NCI-H1930 (cell line): ENCODE data around the gene PLCB2.

Experiments used
- DNase-seq, 2 experiments: peaks; one replicate each; lab custom pipeline; 2025; lab: John Stamatoyannopoulos, UW

PLCB2 gene

DNA sequence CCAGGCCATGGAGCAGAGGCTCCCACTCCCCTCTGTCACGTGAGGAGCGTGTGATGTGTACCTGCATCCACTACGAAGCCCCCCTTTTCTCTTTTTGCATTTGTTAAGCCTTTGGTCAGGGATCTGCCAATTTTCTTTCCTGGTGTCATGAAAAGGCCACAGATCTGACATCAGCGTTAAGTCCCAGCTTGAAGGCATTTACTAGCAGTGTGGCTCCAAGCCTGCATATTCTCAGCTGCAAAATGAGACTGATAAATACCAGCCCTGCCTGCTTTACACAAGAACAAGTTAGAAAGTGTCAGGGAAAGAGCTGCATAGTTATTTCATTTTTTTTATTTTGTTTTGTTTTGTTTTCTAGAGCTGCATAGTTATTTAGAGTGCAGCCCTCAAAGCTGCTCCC is 22.6 kb downstream of the PLCB2 start:
- DNase-seq: no peak

DNA sequence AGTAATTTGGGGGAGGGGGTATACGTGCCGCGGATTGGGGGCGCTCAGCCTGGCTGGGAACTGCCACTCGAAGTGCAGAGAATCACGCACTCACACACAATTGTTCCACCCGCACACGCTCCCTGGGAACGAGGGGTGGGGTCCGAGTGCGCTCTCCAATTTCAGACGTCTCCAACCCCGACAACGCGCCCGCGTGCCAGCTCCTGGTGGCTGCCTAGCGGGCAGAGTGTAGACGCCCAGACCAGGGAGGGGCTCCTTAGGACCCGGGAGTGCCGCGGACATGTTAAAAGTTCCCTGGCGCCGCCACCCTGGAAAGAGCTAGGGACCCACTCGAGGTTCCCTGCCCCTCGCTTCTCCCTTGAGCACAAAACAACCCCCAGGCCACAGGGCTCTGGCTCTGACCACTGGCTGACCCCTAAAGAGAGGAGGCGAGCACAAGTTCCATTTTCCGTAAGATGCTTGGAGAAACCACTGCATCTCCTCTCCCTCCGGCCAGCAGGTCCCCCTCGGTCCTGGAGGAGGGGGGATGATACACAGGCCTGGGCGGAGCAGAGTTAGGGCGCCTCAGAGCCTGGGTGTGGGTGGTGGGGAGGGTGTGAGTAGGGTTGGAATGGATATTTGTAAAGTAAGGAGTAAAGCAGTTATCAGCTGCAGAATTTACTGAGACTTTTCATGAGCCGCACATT is 24.0 kb downstream of the PLCB2 start:
- DNase-seq: no peak

GRCh38 chr15:40282869-40283614 is 24.7 kb downstream of the PLCB2 start, which contains the start of gene ANKRD63:
Gene ANKRD63, minus strand, starts transcription at chr15:40283064. Its CDS starts 478 bp downstream, at chr15:40282586.
- DNase-seq: peak in 1 of 2 experiments; percentile 30

GRCh38 chr15:40282147-40282868 is 25.4 kb downstream of the PLCB2 start:
- peak; percentile 38 to 42 for DNase-seq

GRCh38 chr15:40281801-40282146 is 26.0 kb downstream of the PLCB2 start:
- DNase-seq: no peak

GRCh38 chr15:40281057-40281800 is 26.5 kb downstream of the PLCB2 start:
- no peak for DNase-seq

DNA sequence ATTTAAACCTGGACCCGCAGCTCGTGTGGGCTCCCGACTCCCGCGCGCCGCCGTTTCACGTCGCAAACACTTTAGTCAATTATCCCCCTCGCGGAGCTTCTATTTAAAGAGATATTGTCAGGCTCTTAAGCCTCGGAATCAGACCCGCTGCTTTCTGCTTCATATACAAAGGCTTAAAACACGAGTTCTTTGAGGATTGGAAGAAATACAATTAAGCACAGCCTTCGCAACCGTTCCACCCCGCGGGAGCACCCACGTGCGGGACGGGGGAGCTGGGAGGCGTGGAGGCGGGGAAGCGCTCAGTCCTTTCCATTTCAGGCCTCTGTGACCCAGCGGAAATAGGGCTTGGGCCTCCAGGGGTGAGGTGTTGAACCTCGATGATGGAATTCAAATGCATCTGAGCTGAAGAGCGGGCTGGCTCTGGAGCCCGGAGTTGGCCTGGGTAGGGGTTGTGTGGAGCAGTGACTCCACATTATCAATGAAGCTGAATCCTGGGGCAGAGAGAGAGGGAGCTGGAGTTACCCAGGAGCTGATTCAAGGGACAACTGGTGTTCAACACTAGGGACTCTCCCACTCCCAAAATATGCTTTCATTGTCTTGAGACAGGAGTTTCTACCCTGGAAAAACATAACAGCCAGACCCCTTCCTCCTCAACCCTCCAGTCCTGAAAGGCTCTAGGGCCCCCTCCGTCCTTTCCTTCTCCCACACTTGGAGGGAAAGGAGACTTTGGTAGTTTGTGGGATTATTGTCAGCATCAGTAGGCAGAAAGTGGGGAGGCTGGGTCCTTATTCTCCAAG is 27.3 kb downstream of the PLCB2 start:
- DNase-seq: no peak

DNA sequence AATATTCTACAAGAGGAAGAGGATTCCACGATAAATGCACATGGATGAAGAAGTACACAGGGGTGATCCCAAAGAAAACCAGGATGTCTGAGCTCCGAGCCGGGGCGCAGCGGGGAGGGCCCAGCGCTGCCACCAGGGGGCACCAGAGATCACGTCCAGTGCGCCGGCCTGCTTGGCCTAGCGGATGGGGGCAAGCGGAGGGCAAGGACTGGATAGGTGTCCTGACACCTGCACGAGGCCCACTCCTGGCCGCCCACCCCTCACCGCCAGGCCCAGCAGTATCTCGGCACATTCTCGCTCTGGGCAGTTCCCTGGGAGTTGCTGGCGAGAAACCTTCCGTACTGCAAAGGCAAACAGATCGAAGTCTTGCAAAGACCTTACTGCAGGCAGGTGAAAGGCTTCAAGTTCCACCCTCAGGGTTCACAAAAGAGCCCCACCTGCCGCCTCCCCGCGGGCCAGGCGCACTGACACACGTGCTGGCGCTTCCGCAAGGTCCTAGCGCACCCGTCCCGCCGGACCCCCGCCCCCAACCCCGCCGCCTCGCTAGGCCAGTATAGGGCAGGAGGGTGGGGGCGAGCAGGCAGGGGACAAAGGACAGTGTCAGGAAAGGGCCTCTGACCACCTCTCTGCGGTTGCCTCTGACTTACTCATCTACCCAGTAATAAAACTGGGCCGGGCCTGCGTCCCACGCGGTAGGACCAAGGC is 28.1 kb downstream of the PLCB2 start:
- DNase-seq: peak; percentile 19 to 44

- no peak for DNase-seq
Measured at GRCh38 chr15:40278026-40278425, 29.7 kb downstream of the PLCB2 start.

GRCh38 chr15:40277471-40277870 is 30.3 kb downstream of the PLCB2 start:
- no peak for DNase-seq

GRCh38 chr15:40276927-40277326 is 30.8 kb downstream of the PLCB2 start:
- no peak for DNase-seq

- no peak for DNase-seq
Measured at GRCh38 chr15:40275954-40276353, 31.8 kb downstream of the PLCB2 start.

DNA sequence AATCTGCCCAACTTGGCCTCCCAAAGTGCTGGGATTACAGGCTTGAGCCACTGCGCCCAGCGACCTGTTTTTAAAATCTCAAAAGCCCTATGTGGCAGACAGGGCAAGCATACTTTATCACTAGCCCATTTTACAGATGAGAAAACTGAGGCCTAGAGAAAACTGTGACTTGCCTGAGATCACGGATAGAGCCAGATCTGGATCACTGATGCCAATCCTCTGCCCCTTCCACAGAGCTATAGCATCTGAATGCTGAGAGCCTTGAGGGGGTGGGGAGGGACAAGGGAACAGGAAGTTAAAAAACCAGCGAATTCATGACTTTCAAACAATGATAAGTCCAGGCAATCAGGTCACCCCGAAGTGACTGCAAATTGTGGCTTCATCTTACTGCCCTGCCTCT is 32.2 kb downstream of the PLCB2 start:
- no peak for DNase-seq

- peak; percentile 54 for DNase-seq
Measured at GRCh38 chr15:40274350-40275274, 33.1 kb downstream of the PLCB2 start.

DNA sequence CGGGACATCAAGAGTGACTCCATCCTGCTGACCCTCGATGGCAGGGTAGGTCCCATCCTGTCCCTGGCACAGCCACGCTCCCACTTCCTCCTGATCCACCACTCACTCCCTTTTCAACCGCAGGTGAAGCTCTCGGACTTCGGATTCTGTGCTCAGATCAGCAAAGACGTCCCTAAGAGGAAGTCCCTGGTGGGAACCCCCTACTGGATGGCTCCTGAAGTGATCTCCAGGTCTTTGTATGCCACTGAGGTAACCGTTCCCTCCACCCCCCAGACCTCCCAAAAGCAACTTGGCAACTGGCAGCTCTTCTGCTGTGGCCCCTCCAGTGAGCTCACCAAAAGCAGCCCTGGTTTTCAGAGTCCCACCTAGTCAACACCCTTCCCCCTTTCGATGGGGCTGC is 34.3 kb downstream of the PLCB2 start:
- no peak for DNase-seq

DNA sequence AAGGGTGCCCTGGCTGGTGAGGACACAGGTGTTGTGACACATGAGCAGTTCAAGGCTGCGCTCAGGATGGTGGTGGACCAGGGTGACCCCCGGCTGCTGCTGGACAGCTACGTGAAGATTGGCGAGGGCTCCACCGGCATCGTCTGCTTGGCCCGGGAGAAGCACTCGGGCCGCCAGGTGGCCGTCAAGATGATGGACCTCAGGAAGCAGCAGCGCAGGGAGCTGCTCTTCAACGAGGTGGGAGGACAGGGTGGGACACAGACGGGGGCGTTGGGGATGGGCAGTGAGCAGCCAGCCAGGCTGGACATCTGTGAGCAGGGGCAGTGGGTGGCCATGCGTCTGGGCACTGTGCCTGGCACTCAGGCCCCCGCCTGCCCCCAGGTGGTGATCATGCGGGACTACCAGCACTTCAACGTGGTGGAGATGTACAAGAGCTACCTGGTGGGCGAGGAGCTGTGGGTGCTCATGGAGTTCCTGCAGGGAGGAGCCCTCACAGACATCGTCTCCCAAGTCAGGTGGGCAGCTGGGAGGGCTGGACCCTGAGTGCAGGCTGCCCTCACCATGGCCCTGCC is 35.2 kb downstream of the PLCB2 start:
- DNase-seq: no peak

DNA sequence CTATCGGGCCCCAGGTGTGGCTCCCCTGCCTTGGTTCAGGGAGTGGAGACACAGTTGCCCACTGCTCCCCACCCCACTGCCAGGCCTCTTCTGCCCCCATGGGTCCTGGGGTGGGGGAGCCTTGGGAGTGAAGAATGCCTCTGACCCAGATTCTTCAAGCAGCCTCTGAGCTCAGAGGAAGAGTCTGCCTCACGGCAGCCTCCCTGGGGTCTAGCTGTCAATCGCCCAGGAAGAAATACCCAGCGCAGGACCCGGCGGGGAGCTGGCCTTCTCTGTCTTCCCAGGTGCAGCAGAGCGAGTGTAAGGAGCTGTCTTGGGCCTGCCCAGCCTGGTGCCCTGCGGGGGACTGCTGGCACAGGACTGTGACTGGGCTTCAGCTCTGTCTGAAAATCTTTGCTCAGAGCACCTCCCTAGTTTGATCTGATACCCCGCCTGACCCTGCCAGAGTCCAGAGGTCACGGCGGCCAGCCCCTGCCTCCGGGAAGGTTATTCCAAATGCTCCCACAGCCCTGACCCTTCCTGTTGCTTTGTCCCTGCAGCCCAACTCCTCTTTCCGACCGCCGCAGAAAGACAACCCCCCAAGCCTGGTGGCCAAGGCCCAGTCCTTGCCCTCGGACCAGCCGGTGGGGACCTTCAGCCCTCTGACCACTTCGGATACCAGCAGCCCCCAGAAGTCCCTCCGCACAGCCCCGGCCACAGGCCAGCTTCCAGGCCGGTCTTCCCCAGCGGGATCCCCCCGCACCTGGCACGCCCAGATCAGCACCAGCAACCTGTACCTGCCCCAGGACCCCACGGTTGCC is 35.9 kb downstream of the PLCB2 start:
- DNase-seq: no peak

DNA sequence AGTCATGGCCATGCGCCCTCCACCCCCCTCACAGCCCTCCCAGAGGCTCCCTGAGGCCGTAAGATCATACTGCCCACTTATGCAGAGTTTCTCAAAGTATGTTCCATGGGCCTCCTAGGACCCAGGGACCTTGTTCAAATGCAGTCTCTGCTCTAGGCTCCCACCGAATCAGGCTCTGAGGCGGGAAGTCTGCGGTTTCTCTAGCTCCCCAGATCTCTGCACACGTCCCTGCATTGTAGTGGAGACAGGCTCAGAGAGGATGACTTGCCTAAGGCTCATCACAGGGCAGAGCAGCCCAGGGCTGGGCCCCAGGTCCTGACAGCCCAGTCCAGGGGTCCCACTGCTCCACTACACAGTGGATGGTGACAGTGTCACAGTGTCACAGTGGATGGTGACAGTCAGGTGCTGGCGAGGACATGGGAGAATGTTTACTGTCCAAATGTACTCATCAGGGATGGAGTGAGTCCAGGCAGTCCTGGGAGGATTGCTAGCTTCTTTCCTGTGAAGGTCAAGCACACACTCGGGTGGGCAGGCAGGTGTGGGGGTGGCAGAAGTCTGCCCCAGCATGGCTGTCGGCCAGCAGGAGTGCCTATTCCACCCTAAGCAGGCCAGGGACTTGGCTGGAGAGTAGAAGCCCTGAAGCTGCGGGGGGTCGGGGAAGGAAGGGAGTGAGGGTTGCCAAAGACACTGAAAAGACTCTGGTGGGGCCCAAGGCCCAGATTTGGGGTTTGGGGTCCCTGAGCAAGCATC is 37.3 kb downstream of the PLCB2 start:
- DNase-seq: no peak
